K562 (cell line): ENCODE data around the gene RNF213. TPM values are rescaled to one million over a fixed set of nuclear protein-coding genes. Genes with fewer than 3 reads are reported as not detected.

ENCODE experiments used
- ATAC-seq: fragments of 200-7000 bp; cut with Tn5 transposase; 3 replicates; pipeline ENCODE4 v1.9.1; 2020; ENCODE audit warnings: moderate library complexity
- BruUV-seq: library from RNA; stranded (reverse); fragments of 400-500 nt; replicated peaks from 2 replicates; lab custom pipeline; 2021; lab: Mats Ljungman, UMichigan
- CTCF ChIA-PET: fragments of 300-600 bp; formaldehyde crosslinking; extraction: SDS; loops from one replicate; lab custom pipeline; 2021; ENCODE audit warnings: low intra/inter-chr PET ratio; lab: Yijun Ruan, JAX
- POLR2A ChIA-PET: fragments of 300-600, 350-650 bp; sonication (Branson Sonifier 250); formaldehyde crosslinking; extraction: SDS; loops from one replicate; lab custom pipeline; 2021; ENCODE audit warnings: antibody characterized with exemption, inconsistent platforms; lab: Yijun Ruan, JAX
- DNase-seq, 4 experiments: peaks; one replicate each; pipeline versions ENCODE4 v3.0.0 to v3.0.0-alpha.2; 2011 to 2018; ENCODE audit warnings: low spot score in 3 of 4, mixed read lengths in 3 of 4; ENCODE audit errors: extremely low read depth in 1 of 4
- FAIRE-seq: peaks from 2 replicates; lab custom pipeline; 2011; peaks lifted over from hg19 to GRCh38; lab: Jason Lieb, UNC
- H2AFZ ChIP-seq: 2 replicates; pipeline ENCODE4 v1.6.0; 2011; ENCODE audit warnings: low read depth, low read length, control low read depth, inconsistent platforms
- H3K27ac ChIP-seq: fragments of 200-600 bp; 3 replicates; pipeline ENCODE4 v1.8.0; 2011; ENCODE audit warnings: low read depth, mild to moderate bottlenecking, control low read depth, inconsistent platforms, low read length, moderate library complexity, mixed read lengths; ENCODE audit errors: extremely low read depth
- H3K27me3 ChIP-seq, 2 experiments: fragments of 300-600 bp in 1 of 2; 2 replicates in 1 of 2; 3 replicates in 1 of 2; pipeline versions ENCODE4 v1.6.0 to v1.8.0; 2011; ENCODE audit warnings: inconsistent platforms in 2 of 2, low read length in 2 of 2, mild to moderate bottlenecking in 1 of 2, mixed read lengths in 1 of 2, moderate library complexity in 1 of 2; ENCODE audit not compliant: control insufficient read depth in 2 of 2, insufficient read depth in 2 of 2
- H3K36me3 ChIP-seq: fragments of 300-600 bp; 3 replicates; pipeline ENCODE4 v1.8.0; 2011; ENCODE audit warnings: mild to moderate bottlenecking, low read length, inconsistent platforms; ENCODE audit not compliant: control insufficient read depth, insufficient read depth
- H3K4me1 ChIP-seq, 2 experiments: fragments of 200-600 bp in 1 of 2; replicated peaks in 1 of 2; 2 replicates in 1 of 2; 3 replicates in 1 of 2; pipeline versions ENCODE4 v1.5.1 to v1.8.0; 2011; ENCODE audit warnings: inconsistent platforms in 2 of 2, low read length in 2 of 2, mild to moderate bottlenecking in 1 of 2, mixed read lengths in 1 of 2, moderate library complexity in 1 of 2; ENCODE audit not compliant: control insufficient read depth in 2 of 2, insufficient read depth in 2 of 2
- H3K4me2 ChIP-seq: 2 replicates; pipeline ENCODE4 v1.6.1; 2011; ENCODE audit warnings: low read length, control low read depth, inconsistent platforms, mixed read lengths; ENCODE audit not compliant: insufficient read depth
- H3K4me3 ChIP-seq: fragments of 200-600 bp; sonication (generic), shearing (Covaris generic); 2 replicates; pipeline ENCODE4 v1.5.1; 2016; ENCODE audit warnings: control low read depth, inconsistent platforms
- H3K79me2 ChIP-seq: fragments of 200-600 bp; 3 replicates; pipeline ENCODE4 v1.8.0; 2011; ENCODE audit warnings: low read length, inconsistent platforms; ENCODE audit not compliant: control insufficient read depth, insufficient read depth
- H3K9ac ChIP-seq, 2 experiments: 2 replicates each; pipeline versions ENCODE4 v1.6.0 to v1.6.1; 2011; ENCODE audit warnings: low read depth in 2 of 2, low read length in 2 of 2, control low read depth in 1 of 2, inconsistent platforms in 1 of 2, mild to moderate bottlenecking in 1 of 2, mixed read lengths in 1 of 2; ENCODE audit not compliant: insufficient read depth in 1 of 2
- H3K9me1 ChIP-seq: one replicate; pipeline ENCODE4 v1.6.0; 2011; ENCODE audit warnings: inconsistent platforms, mild to moderate bottlenecking, low read length, moderate library complexity; ENCODE audit not compliant: control insufficient read depth, insufficient read depth
- H3K9me3 ChIP-seq: replicated peaks from 2 replicates; pipeline ENCODE4 v1.5.1; 2011; ENCODE audit warnings: low read depth, low read length, inconsistent platforms; ENCODE audit not compliant: control insufficient read depth, insufficient read depth
- H4K20me1 ChIP-seq: replicated peaks from 2 replicates; pipeline ENCODE4 v1.6.1; 2011; ENCODE audit warnings: low read length, inconsistent platforms, mixed read lengths; ENCODE audit not compliant: control insufficient read depth, insufficient read depth
- ARID2 ChIP-seq: fragments of 450-650 bp; IDR thresholded peaks from 2 replicates; pipeline ENCODE4 v1.6.1; 2017; ENCODE audit warnings: antibody characterized with exemption, mild to moderate bottlenecking
- ARNT ChIP-seq, 2 experiments: fragments of 450-650 bp; IDR thresholded peaks; 2 replicates each; pipeline ENCODE4 v1.6.1; 2016; ENCODE audit warnings: mild to moderate bottlenecking in 1 of 2
- ASH1L ChIP-seq: fragments of 450-650 bp; IDR thresholded peaks from 2 replicates; pipeline ENCODE4 v1.6.1; 2018; ENCODE audit warnings: borderline replicate concordance, mild to moderate bottlenecking, low read depth; ENCODE audit not compliant: partially characterized antibody
- CREB3 ChIP-seq: fragments of 450-650 bp; conservative IDR thresholded peaks from 2 replicates; pipeline ENCODE4 v1.6.1; 2016; ENCODE audit warnings: missing genetic modification characterization, low read depth, mild to moderate bottlenecking, missing compliant biosample characterization, moderate library complexity
- ETV5 ChIP-seq: sonication (generic); formaldehyde crosslinking; IDR thresholded peaks from 2 replicates; pipeline ENCODE4 v1.4.0; 2020; ENCODE audit warnings: low read depth, mild to moderate bottlenecking, missing genetic modification reagents
- FOS ChIP-seq: IDR thresholded peaks from 3 replicates; pipeline ENCODE4 v1.6.1; 2011; ENCODE audit not compliant: insufficient read length; ENCODE audit errors: extremely low read depth
- GTF2E2 ChIP-seq: fragments of 200-800 bp; sonication (Bioruptor generic); IDR thresholded peaks from 2 replicates; pipeline ENCODE4 v1.6.1; 2016; ENCODE audit warnings: missing genetic modification characterization, missing compliant biosample characterization
- HCFC1 ChIP-seq: IDR thresholded peaks from 2 replicates; pipeline ENCODE4 v1.6.1; 2012; ENCODE audit warnings: low read depth, low read length, improper control_type of control experiment
- MBD2 ChIP-seq: sonication (generic); IDR thresholded peaks from 2 replicates; pipeline ENCODE4 v1.6.1; 2016; ENCODE audit warnings: low read depth, borderline replicate concordance
- NFYB ChIP-seq: IDR thresholded peaks from 2 replicates; pipeline ENCODE4 v1.6.1; 2011; ENCODE audit warnings: mild to moderate bottlenecking, moderate library complexity; ENCODE audit not compliant: insufficient read length; ENCODE audit errors: extremely low read depth
- POLR2AphosphoS2 ChIP-seq: IDR thresholded peaks from 2 replicates; pipeline ENCODE4 v1.6.1; 2012; ENCODE audit warnings: low read length, improper control_type of control experiment
- POLR2G ChIP-seq: fragments of 200-400 bp; formaldehyde crosslinking; IDR thresholded peaks from 2 replicates; pipeline ENCODE4 v1.6.1; 2017; ENCODE audit warnings: low read depth, mild to moderate bottlenecking, antibody characterized with exemption, low read length, moderate library complexity
- PTBP1 ChIP-seq: fragments of 200-400 bp; formaldehyde crosslinking; IDR thresholded peaks from 2 replicates; pipeline ENCODE4 v1.6.1; 2017; ENCODE audit warnings: low read depth, low read length
- RBM25 ChIP-seq: fragments of 200-400 bp; formaldehyde crosslinking; IDR thresholded peaks from 2 replicates; pipeline ENCODE4 v1.6.1; 2018; ENCODE audit warnings: low read length, low read depth, moderate library complexity; ENCODE audit not compliant: severe bottlenecking
- SP2 ChIP-seq: IDR thresholded peaks from 2 replicates; pipeline ENCODE4 v1.6.1; 2011; ENCODE audit warnings: mild to moderate bottlenecking, low read depth, low read length, moderate library complexity; ENCODE audit not compliant: poor library complexity, severe bottlenecking; ENCODE audit errors: extremely low read depth
- ZBTB33 ChIP-seq: sonication (generic); formaldehyde crosslinking; IDR thresholded peaks from 2 replicates; pipeline ENCODE4 v1.8.1; 2023; ENCODE audit warnings: mild to moderate bottlenecking, missing genetic modification reagents
- ZC3H8 ChIP-seq: fragments of 450-650 bp; IDR thresholded peaks from 2 replicates; pipeline ENCODE4 v1.6.1; 2017
- ZNF140 ChIP-seq: fragments of 250-450 bp; sonication (Bioruptor Pico); IDR thresholded peaks from 2 replicates; pipeline ENCODE4 v1.8.0; 2021; ENCODE audit warnings: moderate library complexity, mild to moderate bottlenecking, inconsistent platforms
- ZNF778 ChIP-seq: fragments of 450-650 bp; formaldehyde crosslinking; IDR thresholded peaks from 2 replicates; pipeline ENCODE4 v1.4.0; 2020; ENCODE audit warnings: mild to moderate bottlenecking, moderate library complexity
- WGBS: fragments of 100-300 bp; shearing (Covaris generic); methylation state at CpG from one replicate; pipeline ENCODE4 v1.1.6; 2016; ENCODE audit warnings: low coverage, mixed read lengths; ENCODE audit not compliant: insufficient coverage; ENCODE audit errors: missing lambda C conversion rate; 5-methylcytosine and 5-hydroxymethylcytosine counted together
- in situ Hi-C: fragments of 300-500 bp; cut with MboI; formaldehyde crosslinking; loops from 4 replicates; pipeline ENCODE4 v1.15.0; 2018; ENCODE audit warnings: inconsistent platforms, mixed read lengths
- intact Hi-C: fragments of 100-400 bp; cut with micrococcal nuclease; formaldehyde crosslinking; loops from 2 replicates; pipeline ENCODE4 v1.14.2; 2022
- polyA plus RNA-seq, 8 experiments: library from polyadenylated mRNA; depleted of rRNA in 4 of 8; stranded (reverse) in 5 of 8; unstranded in 3 of 8; fragments of >200 nt; fragmentation: Nextera tagmentation in 2 of 8; fragmentation: Illumina TruSeq in 1 of 8; extraction: Ambion mirVana in 2 of 8; extraction: Trizol in 1 of 8; gene quantifications; 2 replicates each; pipeline versions ENCODE4 v1.2.1 to v1.2.3, GENCODE V29; 2011 to 2014; ENCODE audit warnings: inconsistent platforms in 1 of 8, missing spikeins in 1 of 8
- total RNA-seq, 7 experiments: library from RNA; depleted of rRNA in 6 of 7; stranded (reverse); fragments of >200 nt in 6 of 7; fragmentation: Illumina TruSeq in 2 of 7; extraction: Trizol in 2 of 7; gene quantifications; 2 replicates each; pipeline versions ENCODE4 v1.2.1 to v1.2.3, GENCODE V29; 2011 to 2021; ENCODE audit warnings: low replicate concordance in 1 of 7
- TF ChIP-seq, protein P1 (sequence below): sonication (generic); formaldehyde crosslinking; IDR thresholded peaks from 2 replicates; pipeline ENCODE4 v1.5.0; 2020; ENCODE audit warnings: missing genetic modification reagents

Gene RNF213
- total and polyA plus RNA-seq, 9 of the 15 experiments (the other 6 are each of a cell fraction or from before 2014, with no cell fraction given) = 5.3 to 33.6 (median 17.9) TPM

GRCh38 chr17:80270104-80270503, 9.5 kb downstream of the RNF213 start (continued):
- TF ChIP-seq, protein P1, sequence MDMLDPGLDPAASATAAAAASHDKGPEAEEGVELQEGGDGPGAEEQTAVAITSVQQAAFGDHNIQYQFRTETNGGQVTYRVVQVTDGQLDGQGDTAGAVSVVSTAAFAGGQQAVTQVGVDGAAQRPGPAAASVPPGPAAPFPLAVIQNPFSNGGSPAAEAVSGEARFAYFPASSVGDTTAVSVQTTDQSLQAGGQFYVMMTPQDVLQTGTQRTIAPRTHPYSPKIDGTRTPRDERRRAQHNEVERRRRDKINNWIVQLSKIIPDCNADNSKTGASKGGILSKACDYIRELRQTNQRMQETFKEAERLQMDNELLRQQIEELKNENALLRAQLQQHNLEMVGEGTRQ (CRISPR knock-in tag) = no peak
- TF ChIP-seq ARNT (IDR thresholded peaks at IDR 0.05) (no peak), ARID2 (no peak), ZC3H8 (no peak), GTF2E2 (tag) (no peak), POLR2G (peak; percentile 29; the same call in 1 of the 2 replicates)

DNA sequence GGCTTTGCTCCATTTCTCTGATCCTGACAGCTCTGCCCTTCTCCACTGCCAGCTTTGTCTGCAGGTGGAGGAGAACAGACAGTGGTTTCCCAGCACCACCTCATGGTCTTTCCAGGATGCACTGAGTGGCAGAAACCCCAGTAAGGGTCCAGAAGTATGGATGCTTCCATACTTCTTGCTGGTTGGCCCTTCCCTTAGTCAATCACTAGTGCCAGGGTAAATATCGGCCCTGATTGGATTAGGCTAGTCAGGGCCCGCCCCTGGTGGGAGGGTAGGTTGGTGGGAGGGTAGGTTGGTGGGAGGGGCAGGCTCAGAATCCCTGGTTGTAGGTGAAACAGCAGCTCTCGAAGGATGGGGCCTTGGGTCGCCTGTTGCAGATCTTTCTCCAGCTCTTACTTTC, 10.2 kb downstream of the RNF213 start:
- peak; percentile 75 to 97 (median 86) for DNase-seq
- 28% methylated on average over 4 of the region's 4 CpGs for WGBS
- Histone ChIP-seq H4K20me1 (no peaks in the 10 kb centered on the region), H2AFZ (no peak overlapping the region), H3K9ac (no peak overlapping the region), H3K4me2 (no peak overlapping the region), H3K27me3 (no peaks in the 10 kb centered on the region), H3K79me2 (no peaks in the 10 kb centered on the region), H3K9me1 (no peaks in the 10 kb centered on the region), H3K4me3 (no peak overlapping the region), H3K27ac (no peak overlapping the region), H3K4me1 (peaks cover 0 to 9% of the 10 kb centered on the region in 2 experiments; a peak in 2 of 5 replicates), H3K9me3 (no peaks in the 10 kb centered on the region), H3K36me3 (peaks cover 11% of the 10 kb centered on the region; the same call in 2 of the 3 replicates)
- BruUV-seq = no TSS peak
- in situ Hi-C loops = no loop called here
- intact Hi-C loops = no loop called here
- FAIRE-seq = peak; percentile 90
- peak; percentile 100 for ATAC-seq
- ChIA-PET CTCF (no interaction called here), POLR2A (interaction anchor here (0.7 to 1.4 kb wide), 2 partner anchors 9 to 24 kb away, joined by 3 to 5 read pairs; no protein-coding TSS in a partner anchor)
- TF ChIP-seq ZBTB33 (CRISPR knock-in tag) = no peak
- peak; percentile 87 for TF ChIP-seq RBM25
- TF ChIP-seq HCFC1 = no peak
- TF ChIP-seq POLR2AphosphoS2 = peak; percentile 80
- no peak for TF ChIP-seq ZNF140
- peak; percentile 54 for TF ChIP-seq NFYB
- no peak for TF ChIP-seq ETV5 (CRISPR knock-in tag)
- no peak for TF ChIP-seq CREB3 (tag)
- TF ChIP-seq ZNF778 (CRISPR knock-in tag) = no peak
- peak; percentile 84 for TF ChIP-seq SP2
- TF ChIP-seq MBD2 = peak; percentile 90; the same call in 1 of the 2 replicates
- peak; percentile 50; the same call in 1 of the 2 replicates for TF ChIP-seq PTBP1
- TF ChIP-seq ASH1L = peak; percentile 73
- TF ChIP-seq FOS = peak; percentile 87
